Adipocyte (in vitro differentiated cells): ENCODE data around the gene RASGRF2.

Source experiments
- DNase-seq: peaks from one replicate; pipeline ENCODE4 v3.0.0-alpha.2; 2015; ENCODE audit warnings: low read depth
- H3K27me3 ChIP-seq: replicated peaks from 2 replicates; pipeline ENCODE4 v1.7.0; 2013; ENCODE audit warnings: mild to moderate bottlenecking, low read length, moderate library complexity; ENCODE audit not compliant: control insufficient read depth, insufficient read depth
- H3K36me3 ChIP-seq: 2 replicates; pipeline ENCODE4 v1.7.0; 2013; ENCODE audit warnings: low read length, mild to moderate bottlenecking, moderate library complexity; ENCODE audit not compliant: control insufficient read depth, insufficient read depth, severe bottlenecking
- H3K4me1 ChIP-seq: 2 replicates; pipeline ENCODE4 v1.7.0; 2013; ENCODE audit warnings: mild to moderate bottlenecking, low read length, moderate library complexity; ENCODE audit not compliant: control insufficient read depth, insufficient read depth
- H3K4me3 ChIP-seq: 2 replicates; pipeline ENCODE4 v1.7.0; 2013; ENCODE audit warnings: mild to moderate bottlenecking, low read length, moderate library complexity
- H3K9ac ChIP-seq: 2 replicates; pipeline ENCODE4 v1.7.0; 2013; ENCODE audit warnings: mild to moderate bottlenecking, low read length, moderate library complexity
- H3K9me3 ChIP-seq: 2 replicates; pipeline ENCODE4 v1.7.0; 2013; ENCODE audit warnings: mild to moderate bottlenecking, low read length, moderate library complexity; ENCODE audit not compliant: control insufficient read depth

RASGRF2 gene

DNA sequence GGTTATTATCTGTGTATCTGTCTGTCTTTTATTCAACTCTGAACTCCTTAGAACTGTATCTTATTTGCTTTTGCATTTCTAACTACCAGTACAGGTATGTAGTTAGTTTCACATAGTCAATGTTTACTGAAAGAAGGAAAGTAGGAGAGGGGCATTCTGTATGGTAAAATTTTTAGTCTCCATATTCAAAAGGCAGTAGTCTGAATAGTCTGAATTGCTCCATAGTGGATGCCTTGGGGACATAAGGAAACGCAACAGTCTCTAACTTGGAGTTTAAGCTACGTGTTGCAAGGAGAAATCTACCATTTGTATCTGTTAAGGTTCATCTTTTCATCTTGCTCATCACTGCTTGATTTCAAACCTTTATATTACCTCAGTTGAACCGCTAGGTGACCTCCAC, 26.2 kb downstream of the RASGRF2 start:
- Histone ChIP-seq H3K9me3 (no peaks in the 10 kb centered on the region), H3K27me3 (peaks cover 6% of the 10 kb centered on the region), H3K9ac (no peak overlapping the region), H3K4me3 (no peak overlapping the region), H3K4me1 (no peaks in the 10 kb centered on the region), H3K36me3 (no peaks in the 10 kb centered on the region)
- no peak for DNase-seq

DNA sequence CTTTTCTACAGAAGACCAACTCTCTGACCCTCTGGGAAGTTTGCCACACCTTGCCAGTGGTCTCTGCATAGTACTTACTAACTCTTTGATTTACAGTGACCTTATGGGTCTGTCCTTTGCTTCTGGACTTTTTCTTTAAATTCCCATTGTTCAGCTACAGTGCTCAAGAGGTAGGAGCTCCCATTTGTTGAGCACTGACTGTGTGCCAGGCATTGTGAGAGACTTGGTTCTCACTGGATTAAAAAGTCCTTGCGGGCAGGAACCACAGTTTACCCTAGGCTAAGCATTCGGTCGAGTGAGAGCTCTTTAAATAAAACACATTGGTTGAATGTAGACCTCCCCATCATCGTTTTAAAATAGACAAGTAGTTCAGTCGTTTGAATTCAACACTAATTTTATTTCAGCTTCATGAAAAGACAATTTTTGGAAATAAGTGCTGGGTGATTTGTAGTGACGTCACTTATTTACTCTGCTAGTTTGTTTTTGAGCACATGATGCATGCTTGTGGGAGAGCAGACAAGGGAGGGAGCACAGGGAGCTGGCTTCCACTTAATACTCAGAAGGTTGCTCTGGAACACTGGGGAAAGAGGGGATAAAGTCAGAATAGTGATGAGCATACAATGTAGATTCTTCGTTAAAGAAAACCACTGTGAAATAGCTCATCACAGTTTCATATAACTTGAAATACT, 27.1 kb downstream of the RASGRF2 start:
- Histone ChIP-seq H3K36me3 (no peaks in the 10 kb centered on the region), H3K4me1 (no peaks in the 10 kb centered on the region), H3K9me3 (no peaks in the 10 kb centered on the region), H3K9ac (no peak overlapping the region), H3K27me3 (peaks cover 6% of the 10 kb centered on the region), H3K4me3 (no peak overlapping the region)
- no peak for DNase-seq

DNA sequence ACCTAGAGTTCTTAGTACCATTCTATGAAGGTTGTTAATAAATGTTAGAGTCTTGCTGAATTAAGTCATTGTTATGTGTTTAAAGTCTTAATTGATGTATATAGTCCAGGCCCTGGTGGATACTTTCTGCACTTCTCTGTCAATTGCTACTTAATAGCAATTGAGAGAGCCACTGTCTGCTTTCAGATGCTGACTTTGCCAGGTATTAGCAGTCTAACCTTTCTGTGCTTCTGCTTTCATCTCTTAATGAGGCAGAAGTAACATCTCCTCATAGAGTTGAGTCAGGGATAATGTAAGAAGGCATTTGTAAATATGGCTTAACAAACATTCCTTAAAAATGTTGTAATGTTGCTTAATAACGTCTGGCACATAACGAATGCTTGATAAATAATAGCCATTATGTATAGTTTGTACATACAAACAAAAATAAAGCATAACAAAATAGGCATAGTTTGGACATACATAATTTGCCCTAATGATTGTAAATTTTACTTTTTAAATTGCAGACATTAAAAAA, 28.3 kb downstream of the RASGRF2 start:
- H3K27me3 ChIP-seq: peaks cover 6% of the 10 kb centered on the region
- H3K4me3 ChIP-seq: no peak overlapping the region
- no peaks in the 10 kb centered on the region for H3K4me1 ChIP-seq
- H3K9me3 ChIP-seq: no peaks in the 10 kb centered on the region
- H3K9ac ChIP-seq: no peak overlapping the region
- DNase-seq: no peak
- no peaks in the 10 kb centered on the region for H3K36me3 ChIP-seq

DNA sequence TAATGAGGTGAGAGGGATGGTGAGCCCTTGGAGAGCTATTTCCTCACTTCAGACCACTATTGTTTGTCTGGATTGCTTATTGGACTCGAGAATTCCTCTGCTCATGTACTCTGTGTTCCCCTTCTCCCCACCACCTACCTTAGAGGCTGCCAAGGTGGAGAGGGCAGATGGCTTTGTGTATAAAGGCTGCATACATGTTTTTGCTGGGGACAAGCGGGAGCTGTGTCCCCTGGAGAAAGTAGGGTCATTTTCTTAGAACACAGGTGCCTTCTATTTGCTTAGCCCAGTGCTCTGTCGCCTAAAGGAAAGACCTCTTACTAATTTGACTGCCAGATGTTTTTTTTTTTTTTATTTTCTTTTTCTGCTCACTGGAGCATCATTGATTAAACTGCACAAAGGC, 29.7 kb downstream of the RASGRF2 start:
- H3K27me3 ChIP-seq: peaks cover 6% of the 10 kb centered on the region
- no peak for DNase-seq
- no peak overlapping the region for H3K4me3 ChIP-seq
- no peaks in the 10 kb centered on the region for H3K36me3 ChIP-seq
- H3K9me3 ChIP-seq: no peaks in the 10 kb centered on the region
- no peak overlapping the region for H3K9ac ChIP-seq
- no peaks in the 10 kb centered on the region for H3K4me1 ChIP-seq

DNA sequence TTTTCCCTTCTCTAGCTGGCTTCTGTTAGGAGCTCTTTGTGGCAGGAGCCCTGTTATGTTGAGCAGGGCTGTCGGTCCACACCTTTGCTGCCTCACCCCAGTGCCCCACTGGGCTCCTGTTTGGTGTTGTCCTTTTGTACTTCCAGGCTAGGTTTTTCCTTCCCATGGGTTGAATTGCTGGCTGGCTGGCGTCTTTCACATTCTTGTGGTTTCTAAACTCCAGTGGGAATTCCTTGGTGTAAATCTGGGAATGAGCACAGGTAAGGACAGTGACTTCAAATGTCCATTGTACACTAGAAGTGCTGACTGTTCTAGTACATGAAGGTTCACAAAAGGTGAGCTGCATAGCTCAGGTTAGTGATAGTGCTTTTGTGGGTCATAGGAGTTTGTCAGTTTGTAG, 30.4 kb downstream of the RASGRF2 start:
- no peak overlapping the region for H3K9ac ChIP-seq
- peaks cover 6% of the 10 kb centered on the region for H3K27me3 ChIP-seq
- no peak overlapping the region for H3K4me3 ChIP-seq
- no peaks in the 10 kb centered on the region for H3K9me3 ChIP-seq
- no peaks in the 10 kb centered on the region for H3K36me3 ChIP-seq
- no peak for DNase-seq
- H3K4me1 ChIP-seq: no peaks in the 10 kb centered on the region

DNA sequence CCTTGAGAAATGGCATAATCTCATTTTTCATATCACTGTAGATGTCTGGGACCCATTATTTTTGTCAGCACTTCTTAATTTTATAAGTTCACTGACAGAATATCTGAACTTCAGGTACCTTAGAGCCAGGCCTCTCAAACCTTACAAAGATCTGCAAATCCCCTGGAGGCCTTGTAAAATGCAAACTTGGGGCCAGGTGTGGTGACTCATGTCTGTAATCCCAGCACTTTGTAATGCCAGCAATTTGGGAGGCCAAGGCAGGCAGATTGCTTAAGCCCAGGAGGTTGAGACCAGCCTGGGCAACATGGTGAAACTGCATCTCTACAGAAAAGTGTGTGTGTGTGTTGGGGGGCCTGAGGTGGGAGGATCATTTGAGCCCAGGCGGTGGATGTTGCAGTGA, 30.8 kb downstream of the RASGRF2 start:
- H3K36me3 ChIP-seq: no peaks in the 10 kb centered on the region
- DNase-seq: no peak
- no peaks in the 10 kb centered on the region for H3K9me3 ChIP-seq
- H3K4me3 ChIP-seq: no peak overlapping the region
- no peak overlapping the region for H3K9ac ChIP-seq
- no peaks in the 10 kb centered on the region for H3K4me1 ChIP-seq
- peaks cover 6% of the 10 kb centered on the region for H3K27me3 ChIP-seq

DNA sequence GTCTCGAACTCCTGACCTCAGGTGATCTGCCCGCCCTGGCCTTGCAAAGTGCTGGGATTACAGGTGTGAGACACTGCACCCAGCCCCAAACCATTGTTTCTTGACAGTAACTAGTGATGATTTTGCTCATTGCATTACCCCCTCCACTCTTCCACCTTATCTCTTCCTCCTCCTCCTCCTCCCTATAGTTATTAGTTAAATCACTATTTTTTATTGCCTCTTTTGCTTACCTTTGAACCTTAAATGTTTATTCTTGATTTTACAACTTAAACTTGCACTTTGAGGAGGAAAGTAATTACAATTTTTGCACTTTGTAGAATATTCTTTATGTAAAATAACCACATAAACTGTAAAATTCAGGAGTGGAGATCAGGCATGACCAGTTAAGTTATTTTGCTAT, 35.7 kb downstream of the RASGRF2 start:
- DNase-seq: no peak
- H3K9me3 ChIP-seq: no peaks in the 10 kb centered on the region
- no peak overlapping the region for H3K9ac ChIP-seq
- peaks cover 13% of the 10 kb centered on the region for H3K27me3 ChIP-seq
- no peak overlapping the region for H3K4me3 ChIP-seq
- no peaks in the 10 kb centered on the region for H3K4me1 ChIP-seq
- H3K36me3 ChIP-seq: no peaks in the 10 kb centered on the region

DNA sequence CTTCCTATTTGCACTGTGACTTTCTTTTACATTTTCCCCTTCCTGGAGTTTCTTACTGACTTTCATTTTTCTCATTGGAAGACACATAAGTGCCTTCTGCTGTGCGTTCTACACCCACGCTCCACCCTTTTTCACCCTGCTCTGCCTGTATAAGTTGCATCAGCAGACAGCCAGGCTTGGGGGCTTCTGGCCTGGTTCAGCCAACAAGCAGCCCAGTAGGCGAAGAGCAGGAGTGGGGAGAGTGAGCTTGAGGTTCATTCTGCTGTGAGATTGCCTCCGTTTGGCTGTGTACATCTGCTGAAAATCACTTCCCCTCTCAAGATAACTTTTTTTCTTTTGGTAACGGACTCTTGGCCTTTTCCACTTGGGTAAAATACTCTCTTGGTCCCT, 38.4 kb downstream of the RASGRF2 start:
- no peaks in the 10 kb centered on the region for H3K36me3 ChIP-seq
- H3K4me1 ChIP-seq: no peaks in the 10 kb centered on the region
- H3K4me3 ChIP-seq: no peak overlapping the region
- peaks cover 13% of the 10 kb centered on the region for H3K27me3 ChIP-seq
- H3K9ac ChIP-seq: no peak overlapping the region
- DNase-seq: no peak
- no peaks in the 10 kb centered on the region for H3K9me3 ChIP-seq

DNA sequence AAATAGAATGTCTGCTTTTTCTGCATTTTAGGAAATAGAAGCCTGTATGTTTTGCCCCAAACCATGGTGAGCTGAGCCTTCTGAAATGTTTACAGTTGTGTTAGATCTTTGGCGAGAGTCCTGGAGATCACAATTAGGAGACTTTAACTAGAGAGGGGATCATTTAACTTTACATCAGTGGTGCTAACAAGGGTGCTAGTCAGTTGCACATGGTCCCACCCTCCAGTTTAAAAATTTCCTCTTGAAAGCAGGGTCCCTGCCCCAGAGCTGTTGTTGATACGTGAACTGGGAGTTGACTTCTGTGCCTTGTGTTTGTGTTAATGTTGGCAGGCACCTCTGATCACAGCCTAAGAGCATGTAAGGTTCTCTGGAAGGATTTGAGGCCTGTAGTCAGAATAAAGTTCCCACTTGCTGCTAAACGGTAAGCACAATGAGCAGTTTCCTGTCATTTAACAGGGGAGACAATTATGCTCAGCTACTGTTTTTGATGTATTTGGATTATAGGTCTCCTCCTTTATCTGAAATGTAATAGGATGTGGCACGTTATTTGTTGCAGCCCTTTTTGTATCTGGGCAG, 43.7 kb downstream of the RASGRF2 start:
- Histone ChIP-seq H3K4me1 (no peaks in the 10 kb centered on the region), H3K27me3 (peaks cover 13% of the 10 kb centered on the region), H3K9me3 (no peaks in the 10 kb centered on the region), H3K36me3 (no peaks in the 10 kb centered on the region), H3K4me3 (no peak overlapping the region), H3K9ac (no peak overlapping the region)
- no peak for DNase-seq

DNA sequence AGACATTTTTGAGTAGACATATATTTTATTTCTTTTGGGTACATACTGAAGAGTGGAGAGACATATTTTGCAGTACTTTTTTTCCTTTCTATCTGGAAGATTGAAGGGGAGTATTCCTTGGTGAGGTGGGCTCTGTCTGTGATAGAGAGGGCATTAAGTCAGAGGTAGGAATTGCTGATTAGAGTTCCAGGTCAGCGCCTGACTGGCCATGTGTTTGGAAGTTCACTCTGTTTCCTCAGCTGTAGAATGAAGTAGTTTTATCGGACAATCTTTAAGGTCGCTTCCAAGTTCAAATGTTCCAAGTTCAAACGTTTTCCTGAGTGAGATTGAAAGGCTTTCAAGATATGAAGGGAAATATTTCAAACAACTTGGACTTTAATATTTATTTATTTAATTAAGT, 45.5 kb downstream of the RASGRF2 start:
- Histone ChIP-seq H3K9ac (no peak overlapping the region), H3K4me1 (no peaks in the 10 kb centered on the region), H3K36me3 (no peaks in the 10 kb centered on the region), H3K27me3 (peaks cover 7% of the 10 kb centered on the region), H3K4me3 (no peak overlapping the region), H3K9me3 (no peaks in the 10 kb centered on the region)
- DNase-seq: no peak

DNA sequence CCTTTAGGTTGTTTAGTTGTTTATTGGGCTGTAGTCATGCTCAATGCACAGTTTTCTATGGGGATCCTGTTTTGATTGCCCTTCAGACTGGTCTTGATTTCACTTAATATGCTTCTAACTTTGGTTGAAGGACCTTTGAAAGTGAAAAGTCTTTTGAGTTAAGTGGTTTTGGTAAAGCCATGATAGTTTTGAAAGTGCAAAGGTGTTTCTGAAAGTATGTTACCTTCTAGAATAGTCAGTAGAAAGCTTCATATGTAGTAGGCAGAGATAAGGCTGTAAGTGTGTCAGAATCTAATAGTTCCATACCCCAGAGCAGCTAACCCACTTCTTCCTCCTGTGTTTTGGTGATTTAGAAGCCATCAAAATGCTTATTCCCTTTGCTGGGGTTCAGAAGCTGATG, 46.1 kb downstream of the RASGRF2 start:
- no peaks in the 10 kb centered on the region for H3K9me3 ChIP-seq
- peaks cover 7% of the 10 kb centered on the region for H3K27me3 ChIP-seq
- H3K9ac ChIP-seq: no peak overlapping the region
- DNase-seq: no peak
- H3K4me1 ChIP-seq: no peaks in the 10 kb centered on the region
- no peak overlapping the region for H3K4me3 ChIP-seq
- H3K36me3 ChIP-seq: no peaks in the 10 kb centered on the region
